Effector memory CD8-positive, alpha-beta T cell (primary cell): ENCODE data around the gene VILL.
"Not testable (repeated sequence)": the region's sequence is repeated elsewhere in the genome, so short reads cannot be mapped to it uniquely, and the experiment has no call there.

Experiments
- ATAC-seq: fragments of 150-1000 bp; cut with Tn5 transposase; replicated peaks from 2 replicates; pipeline ENCODE4 v1.10.0; 2021; ENCODE audit warnings: mild to moderate bottlenecking, moderate library complexity
- DNase-seq, 3 experiments: peaks; one replicate each; pipeline ENCODE4 v3.0.0; 2021
- H3K27ac Mint-ChIP-seq, 2 donors: one replicate each; pipeline ENCODE4 v1.8.0; 2022; ENCODE audit warnings: mild to moderate bottlenecking in 2 of 2, mixed read lengths in 2 of 2, moderate library complexity in 2 of 2
- H3K27me3 Mint-ChIP-seq, 2 donors: one replicate each; pipeline ENCODE4 v1.8.0; 2022; ENCODE audit warnings: mixed read lengths in 2 of 2
- H3K36me3 Mint-ChIP-seq: one replicate; pipeline ENCODE4 v1.8.0; 2022; ENCODE audit warnings: mild to moderate bottlenecking, moderate library complexity, mixed read lengths; ENCODE audit not compliant: insufficient read depth
- H3K4me1 Mint-ChIP-seq, 2 donors: one replicate each; pipeline ENCODE4 v1.8.0; 2022; ENCODE audit warnings: low read depth in 2 of 2, mixed read lengths in 2 of 2
- H3K4me3 Mint-ChIP-seq, 2 donors: one replicate each; pipeline ENCODE4 v1.8.0; 2022; ENCODE audit warnings: mild to moderate bottlenecking in 2 of 2, mixed read lengths in 2 of 2, moderate library complexity in 2 of 2
- H3K9me3 Mint-ChIP-seq, 2 donors: one replicate each; pipeline ENCODE4 v1.8.0; 2022; ENCODE audit warnings: mixed read lengths in 2 of 2

VILL gene

GRCh38 chr3:37984051-37984450 lies 6.5 kb upstream of the VILL start:
- no peak overlapping the region for H3K27ac Mint-ChIP-seq
- peaks cover 0 to 1% of the 10 kb centered on the region in 2 donors for H3K4me1 Mint-ChIP-seq
- H3K9me3 Mint-ChIP-seq = no peaks in the 10 kb centered on the region
- DNase-seq (no peak), ATAC-seq (no peak)
- H3K27me3 Mint-ChIP-seq = peaks cover 6 to 19% of the 10 kb centered on the region in 2 donors
- H3K4me3 Mint-ChIP-seq = no peak overlapping the region
- H3K36me3 Mint-ChIP-seq = peaks cover 2% of the 10 kb centered on the region

GRCh38 chr3:37984596-37984995 lies 6.0 kb upstream of the VILL start:
- H3K27ac Mint-ChIP-seq = no peak overlapping the region
- H3K27me3 Mint-ChIP-seq = peaks cover 6 to 19% of the 10 kb centered on the region in 2 donors
- no peak overlapping the region for H3K4me3 Mint-ChIP-seq
- DNase-seq (no peak), ATAC-seq (no peak)
- H3K36me3 Mint-ChIP-seq = peaks cover 3% of the 10 kb centered on the region
- H3K9me3 Mint-ChIP-seq = no peaks in the 10 kb centered on the region
- peaks cover 0 to 1% of the 10 kb centered on the region in 2 donors for H3K4me1 Mint-ChIP-seq

- DNase-seq (no peak), ATAC-seq (no peak)
- Mint-ChIP-seq H3K36me3 (peaks cover 3% of the 10 kb centered on the region), H3K27me3 (peaks cover 6 to 19% of the 10 kb centered on the region in 2 donors), H3K27ac (no peak overlapping the region), H3K9me3 (no peaks in the 10 kb centered on the region), H3K4me3 (no peak overlapping the region), H3K4me1 (peaks cover 0 to 1% of the 10 kb centered on the region in 2 donors)
Measured at GRCh38 chr3:37985637-37986320, 4.8 kb upstream of the VILL start.

GRCh38 chr3:37986479-37987314 lies 3.9 kb upstream of the VILL start:
- DNase-seq (no peak), ATAC-seq (no peak)
- Mint-ChIP-seq H3K4me3 (no peak overlapping the region), H3K4me1 (peaks cover 0 to 1% of the 10 kb centered on the region in 2 donors), H3K27me3 (peaks cover 6 to 19% of the 10 kb centered on the region in 2 donors), H3K27ac (no peak overlapping the region), H3K9me3 (no peaks in the 10 kb centered on the region), H3K36me3 (peaks cover 7% of the 10 kb centered on the region)

GRCh38 chr3:37987315-37987697 lies 3.3 kb upstream of the VILL start:
- Mint-ChIP-seq H3K4me1 (peaks cover 0 to 1% of the 10 kb centered on the region in 2 donors), H3K27ac (no peak overlapping the region), H3K36me3 (peaks cover 7% of the 10 kb centered on the region), H3K4me3 (no peak overlapping the region), H3K27me3 (peaks cover 6 to 19% of the 10 kb centered on the region in 2 donors), H3K9me3 (no peaks in the 10 kb centered on the region)
- DNase-seq = no peak
- ATAC-seq = no peak

- Mint-ChIP-seq H3K4me3 (no peak overlapping the region), H3K4me1 (peaks cover 0 to 1% of the 10 kb centered on the region in 2 donors), H3K27me3 (peaks cover 6 to 19% of the 10 kb centered on the region in 2 donors), H3K27ac (no peak overlapping the region), H3K9me3 (no peaks in the 10 kb centered on the region), H3K36me3 (peaks cover 7% of the 10 kb centered on the region)
- DNase-seq (no peak), ATAC-seq (no peak)
Measured at GRCh38 chr3:37987751-37988179, 2.8 kb upstream of the VILL start.

- ATAC-seq, DNase-seq, H3K4me3 Mint-ChIP-seq, H3K9me3 Mint-ChIP-seq, H3K27ac Mint-ChIP-seq, H3K36me3 Mint-ChIP-seq, H3K4me1 Mint-ChIP-seq: not testable (repeated sequence)
- peaks cover 6 to 19% of the 10 kb centered on the region in 2 donors for H3K27me3 Mint-ChIP-seq
Measured at GRCh38 chr3:37988376-37988775, 2.2 kb upstream of the VILL start.

- Mint-ChIP-seq H3K4me1 (peaks cover 9 to 11% of the 10 kb centered on the region in 2 donors), H3K36me3 (peaks cover 7% of the 10 kb centered on the region), H3K27me3 (peaks cover 6 to 19% of the 10 kb centered on the region in 2 donors), H3K9me3 (no peaks in the 10 kb centered on the region), H3K4me3 (no peak overlapping the region), H3K27ac (peak overlapping the region in 1 of 2 donors; percentile 5)
- ATAC-seq (no peak), DNase-seq (no peak)
Measured at GRCh38 chr3:37988931-37989525, 1.6 kb upstream of the VILL start.

GRCh38 chr3:37989821-37990480 lies 635 bp upstream of the VILL start:
- peak overlapping the region in 1 of 2 donors; percentile 76 for H3K27ac Mint-ChIP-seq
- no peak for DNase-seq
- peaks cover 15 to 19% of the 10 kb centered on the region in 2 donors for H3K4me1 Mint-ChIP-seq

GRCh38 chr3:37991109-37991508 lies 523 bp downstream of the VILL start:
- no peak overlapping the region for H3K27ac Mint-ChIP-seq
- no peak for DNase-seq
- H3K4me3 Mint-ChIP-seq = no peak overlapping the region
- peaks cover 11% of the 10 kb centered on the region for H3K36me3 Mint-ChIP-seq
- H3K9me3 Mint-ChIP-seq = no peaks in the 10 kb centered on the region
- H3K4me1 Mint-ChIP-seq = peaks cover 25 to 30% of the 10 kb centered on the region in 2 donors
- no peak for ATAC-seq
- no peaks in the 10 kb centered on the region for H3K27me3 Mint-ChIP-seq

More at GRCh38 chr3:37989821-37990480, 635 bp upstream of the VILL start:
- Mint-ChIP-seq H3K9me3 (no peaks in the 10 kb centered on the region), H3K4me3 (no peak overlapping the region), H3K27me3 (peaks cover 0 to 11% of the 10 kb centered on the region in 2 donors), H3K36me3 (peaks cover 11% of the 10 kb centered on the region)
- no peak for ATAC-seq

GRCh38 chr3:37991823-37992222 lies 1.2 kb downstream of the VILL start:
- no peak overlapping the region for H3K4me3 Mint-ChIP-seq
- H3K27ac Mint-ChIP-seq = no peak overlapping the region
- no peaks in the 10 kb centered on the region for H3K9me3 Mint-ChIP-seq

GRCh38 chr3:37992271-37993066 lies 1.9 kb downstream of the VILL start:
- peaks cover 11% of the 10 kb centered on the region for H3K36me3 Mint-ChIP-seq

More at GRCh38 chr3:37991823-37992222, 1.2 kb downstream of the VILL start:
- no peak for ATAC-seq
- no peak for DNase-seq
- Mint-ChIP-seq H3K36me3 (peaks cover 11% of the 10 kb centered on the region), H3K4me1 (peaks cover 32 to 37% of the 10 kb centered on the region in 2 donors), H3K27me3 (no peaks in the 10 kb centered on the region)

More at GRCh38 chr3:37992271-37993066, 1.9 kb downstream of the VILL start:
- Mint-ChIP-seq H3K9me3 (no peaks in the 10 kb centered on the region), H3K4me3 (no peak overlapping the region), H3K4me1 (peaks cover 38 to 40% of the 10 kb centered on the region in 2 donors), H3K27me3 (no peaks in the 10 kb centered on the region), H3K27ac (peak overlapping the region; percentile 96 to 97)
- DNase-seq (no peak), ATAC-seq (no peak)
